IMR-90 (cell line): Measurements from ENCODE around the gene LUZP1. TPM values are rescaled to one million over a fixed set of nuclear protein-coding genes. Genes with fewer than 3 reads are reported as not detected.

ENCODE experiments used
- ATAC-seq: fragments of 200-7000 bp; cut with Tn5 transposase; 2 replicates; pipeline ENCODE4 v1.9.1; 2020; ENCODE audit warnings: low read depth, mild to moderate bottlenecking, moderate library complexity
- BruUV-seq: library from RNA; stranded (reverse); fragments of 400-500 nt; replicated peaks from 2 replicates; lab custom pipeline; 2021; lab: Mats Ljungman, UMichigan
- CTCF ChIA-PET: fragments of 300-600 bp; formaldehyde crosslinking; extraction: SDS; loops from one replicate; lab custom pipeline; 2021; ENCODE audit warnings: antibody characterized with exemption; lab: Yijun Ruan, JAX
- POLR2A ChIA-PET: fragments of 300-600 bp; sonication (Branson Sonifier 250); formaldehyde crosslinking; loops from one replicate; lab custom pipeline; 2022; ENCODE audit warnings: antibody characterized with exemption; ENCODE audit not compliant: unreplicated experiment; lab: Charles Lee
- DNase-seq: peaks from one replicate; pipeline ENCODE4 v3.0.0; 2013
- H2AFZ ChIP-seq: replicated peaks from 2 replicates; pipeline ENCODE3; 2013; ENCODE audit warnings: low read length, mild to moderate bottlenecking; ENCODE audit not compliant: poor library complexity
- H2AK5ac ChIP-seq: 2 replicates; pipeline ENCODE4 v1.6.1; 2013; ENCODE audit warnings: low read depth, low read length, inconsistent platforms
- H2AK9ac ChIP-seq: replicated peaks from 2 replicates; pipeline ENCODE3; 2013; ENCODE audit warnings: mild to moderate bottlenecking, low read depth, low read length, moderate library complexity; ENCODE audit not compliant: poor library complexity
- H2BK120ac ChIP-seq: 2 replicates; pipeline ENCODE4 v1.6.1; 2013; ENCODE audit warnings: low read depth, low read length, inconsistent platforms
- H2BK15ac ChIP-seq: 3 replicates; pipeline ENCODE4 v1.6.1; 2013; ENCODE audit warnings: low read depth, low read length, inconsistent platforms
- H2BK20ac ChIP-seq: 2 replicates; pipeline ENCODE4 v1.6.1; 2013; ENCODE audit warnings: low read depth, mild to moderate bottlenecking, inconsistent platforms, low read length, moderate library complexity
- H2BK5ac ChIP-seq: 2 replicates; pipeline ENCODE4 v1.6.1; 2013; ENCODE audit warnings: mild to moderate bottlenecking, low read depth, low read length, inconsistent platforms; ENCODE audit not compliant: poor library complexity, severe bottlenecking
- H3K14ac ChIP-seq: replicated peaks from 2 replicates; pipeline ENCODE4 v1.6.1; 2013; ENCODE audit warnings: low read depth, low read length, inconsistent platforms
- H3K18ac ChIP-seq: 2 replicates; pipeline ENCODE4 v1.6.1; 2013; ENCODE audit warnings: low read depth, low read length, control low read depth
- H3K23ac ChIP-seq: 2 replicates; pipeline ENCODE4 v1.6.1; 2013; ENCODE audit warnings: low read depth, low read length, inconsistent platforms
- H3K27ac ChIP-seq: 2 replicates; pipeline ENCODE4 v1.5.1; 2013; ENCODE audit warnings: mild to moderate bottlenecking, control low read depth, low read length; ENCODE audit not compliant: insufficient read depth
- H3K27me3 ChIP-seq: 2 replicates; pipeline ENCODE4 v1.6.1; 2013; ENCODE audit warnings: low read length; ENCODE audit not compliant: control insufficient read depth, insufficient read depth
- H3K36me3 ChIP-seq: 2 replicates; pipeline ENCODE4 v1.6.1; 2013; ENCODE audit warnings: low read length, mixed read lengths; ENCODE audit not compliant: control insufficient read depth, insufficient read depth
- H3K4ac ChIP-seq: 2 replicates; pipeline ENCODE4 v1.6.1; 2013; ENCODE audit warnings: low read depth, low read length, inconsistent platforms
- H3K4me1 ChIP-seq: 2 replicates; pipeline ENCODE4 v1.6.1; 2013; ENCODE audit warnings: low read length, mixed read lengths; ENCODE audit not compliant: control insufficient read depth, insufficient read depth
- H3K4me2 ChIP-seq: 2 replicates; pipeline ENCODE4 v1.6.1; 2013; ENCODE audit warnings: low read depth, mild to moderate bottlenecking, control low read depth, low read length, moderate library complexity
- H3K4me3 ChIP-seq: 2 replicates; pipeline ENCODE4 v1.5.1; 2013; ENCODE audit warnings: low read depth, mild to moderate bottlenecking, control low read depth, low read length, moderate library complexity; ENCODE audit not compliant: insufficient read depth
- H3K56ac ChIP-seq: 2 replicates; pipeline ENCODE4 v1.6.1; 2013; ENCODE audit warnings: low read length, inconsistent platforms; ENCODE audit not compliant: insufficient read depth; ENCODE audit errors: extremely low read depth
- H3K79me1 ChIP-seq, 2 experiments: 2 replicates each; pipeline ENCODE4 v1.6.1; 2013; ENCODE audit warnings: low read length in 2 of 2, inconsistent platforms in 1 of 2, low read depth in 1 of 2
- H3K9ac ChIP-seq: 2 replicates; pipeline ENCODE4 v1.6.1; 2013; ENCODE audit warnings: low read depth, low read length, control low read depth
- H3K9me1 ChIP-seq: 2 replicates; pipeline ENCODE4 v1.6.1; 2013; ENCODE audit warnings: low read length, inconsistent platforms; ENCODE audit not compliant: insufficient read depth
- H3K9me3 ChIP-seq: 2 replicates; pipeline ENCODE4 v1.6.1; 2013; ENCODE audit warnings: low read length; ENCODE audit not compliant: control insufficient read depth, insufficient read depth
- H4K20me1 ChIP-seq: 2 replicates; pipeline ENCODE4 v1.6.1; 2013; ENCODE audit warnings: low read length, inconsistent platforms; ENCODE audit not compliant: insufficient read depth
- H4K5ac ChIP-seq: 2 replicates; pipeline ENCODE4 v1.6.1; 2013; ENCODE audit warnings: mild to moderate bottlenecking, low read depth, low read length, control low read depth
- H4K8ac ChIP-seq, 2 experiments: 2 replicates each; pipeline ENCODE4 v1.6.1; 2013; ENCODE audit warnings: low read depth in 2 of 2, low read length in 2 of 2, control low read depth in 1 of 2, inconsistent platforms in 1 of 2
- H4K91ac ChIP-seq: 2 replicates; pipeline ENCODE4 v1.6.1; 2013; ENCODE audit warnings: low read depth, low read length, inconsistent platforms; ENCODE audit not compliant: insufficient read depth
- BHLHE40 ChIP-seq: fragments of 150-350 bp; IDR thresholded peaks from 2 replicates; pipeline ENCODE4 v1.6.1; 2016; ENCODE audit warnings: mild to moderate bottlenecking, low read depth, low read length
- CEBPB ChIP-seq: IDR thresholded peaks from 2 replicates; pipeline ENCODE4 v1.6.1; 2012; ENCODE audit warnings: low read depth, low read length, improper control_type of control experiment
- CHD1 ChIP-seq: IDR thresholded peaks from 2 replicates; pipeline ENCODE4 v1.6.1; 2012; ENCODE audit warnings: low read depth, low read length, improper control_type of control experiment
- FOS ChIP-seq: fragments of 150-350 bp; IDR thresholded peaks from 2 replicates; pipeline ENCODE4 v1.6.1; 2016; ENCODE audit warnings: low read depth, low read length
- MAFK ChIP-seq: IDR thresholded peaks from 2 replicates; pipeline ENCODE4 v1.6.1; 2012; ENCODE audit warnings: low read depth, low read length, improper control_type of control experiment
- MAZ ChIP-seq: IDR thresholded peaks from 2 replicates; pipeline ENCODE4 v1.6.1; 2012; ENCODE audit warnings: low read depth, mild to moderate bottlenecking, low read length, improper control_type of control experiment, moderate library complexity, borderline replicate concordance
- MXI1 ChIP-seq: IDR thresholded peaks from 2 replicates; pipeline ENCODE4 v1.6.1; 2012; ENCODE audit warnings: low read depth, mild to moderate bottlenecking, low read length, moderate library complexity, borderline replicate concordance
- NFE2L2 ChIP-seq: fragments of 150-350 bp; IDR thresholded peaks from 2 replicates; pipeline ENCODE4 v1.6.1; 2016; ENCODE audit warnings: low read depth, mild to moderate bottlenecking, low read length
- POLR2A ChIP-seq: IDR thresholded peaks from 2 replicates; pipeline ENCODE4 v1.6.1; 2012; ENCODE audit warnings: mild to moderate bottlenecking, low read depth, low read length
- RAD21 ChIP-seq: IDR thresholded peaks from 2 replicates; pipeline ENCODE4 v1.6.1; 2012; ENCODE audit warnings: low read length, improper control_type of control experiment
- RCOR1 ChIP-seq: IDR thresholded peaks from 2 replicates; pipeline ENCODE4 v1.6.1; 2012; ENCODE audit warnings: mild to moderate bottlenecking, low read length, improper control_type of control experiment; ENCODE audit not compliant: insufficient replicate concordance
- RFX5 ChIP-seq: IDR thresholded peaks from 2 replicates; pipeline ENCODE4 v1.8.0; 2012; ENCODE audit warnings: low read depth, mild to moderate bottlenecking, low read length, moderate library complexity
- SMC3 ChIP-seq: fragments of 150-350 bp; IDR thresholded peaks from 2 replicates; pipeline ENCODE4 v1.6.1; 2016; ENCODE audit warnings: low read depth, mild to moderate bottlenecking, antibody characterized with exemption, low read length, moderate library complexity
- WGBS, 2 experiments: methylation state at CpG; one replicate each; pipeline versions ENCODE4 v1.1.5 to v1.1.7; 2013; ENCODE audit warnings: missing lambda C conversion rate in 2 of 2; ENCODE audit not compliant: insufficient read length in 1 of 2; ENCODE audit errors: extremely low coverage in 2 of 2; 5-methylcytosine and 5-hydroxymethylcytosine counted together
- dilution Hi-C: fragments of 300-500 bp; cut with HindIII; formaldehyde crosslinking; loops from one replicate; pipeline ENCODE4 v1.14.3; 2018; ENCODE audit warnings: low sequenced_read_pairs; ENCODE audit not compliant: unreplicated experiment
- in situ Hi-C: fragments of 300-500 bp; cut with MboI; formaldehyde crosslinking; loops from 3 replicates; pipeline ENCODE4 v1.14.3; 2019; ENCODE audit warnings: low sequenced_read_pairs, inconsistent platforms, mixed read lengths
- intact Hi-C: fragments of 100-400 bp; cut with micrococcal nuclease; formaldehyde crosslinking; loops from 2 replicates; pipeline ENCODE4 v1.10.0; 2022
- polyA plus RNA-seq, 3 experiments: library from polyadenylated mRNA; depleted of rRNA; stranded (reverse); fragments of >200 nt; gene quantifications; 2 replicates each; pipeline ENCODE4 v1.2.3, GENCODE V29; 2012; ENCODE audit warnings: low replicate concordance in 1 of 3
- total RNA-seq: library from RNA; depleted of rRNA; stranded (reverse); fragments of >200 nt; gene quantifications from 2 replicates; pipeline ENCODE4 v1.2.3, GENCODE V29; 2012
- TF ChIP-seq, protein P1 (sequence below): conservative IDR thresholded peaks from 2 replicates; pipeline ENCODE4 v1.5.1; 2012; ENCODE audit warnings: mild to moderate bottlenecking, low read depth, low read length, improper control_type of control experiment
- TF ChIP-seq, protein P2 (sequence below): fragments of 150-350 bp; IDR thresholded peaks from 2 replicates; pipeline ENCODE4 v1.6.1; 2016; ENCODE audit warnings: low read depth, mild to moderate bottlenecking, low read length, moderate library complexity, borderline replicate concordance

The LUZP1 gene
- total and polyA plus RNA-seq, 2 of the 4 experiments (the other 2 are of a cell fraction) = 13.1 to 31.7 TPM

- TF ChIP-seq RFX5 = peak; percentile 47; the same call in 1 of the 2 replicates
These were observed 1.2 kb upstream of the LUZP1 start (continued) for GRCh38 chr1:23169727-23170335.

- no TSS peak for BruUV-seq
- no peak for TF ChIP-seq RCOR1
- no peak for TF ChIP-seq SMC3
- TF ChIP-seq POLR2A = no peak
- no peak for TF ChIP-seq FOS
- TF ChIP-seq RAD21 = no peak
- TF ChIP-seq CHD1 = no peak
- TF ChIP-seq MXI1 = no peak
- TF ChIP-seq NFE2L2 = no peak
- TF ChIP-seq, protein P1, sequence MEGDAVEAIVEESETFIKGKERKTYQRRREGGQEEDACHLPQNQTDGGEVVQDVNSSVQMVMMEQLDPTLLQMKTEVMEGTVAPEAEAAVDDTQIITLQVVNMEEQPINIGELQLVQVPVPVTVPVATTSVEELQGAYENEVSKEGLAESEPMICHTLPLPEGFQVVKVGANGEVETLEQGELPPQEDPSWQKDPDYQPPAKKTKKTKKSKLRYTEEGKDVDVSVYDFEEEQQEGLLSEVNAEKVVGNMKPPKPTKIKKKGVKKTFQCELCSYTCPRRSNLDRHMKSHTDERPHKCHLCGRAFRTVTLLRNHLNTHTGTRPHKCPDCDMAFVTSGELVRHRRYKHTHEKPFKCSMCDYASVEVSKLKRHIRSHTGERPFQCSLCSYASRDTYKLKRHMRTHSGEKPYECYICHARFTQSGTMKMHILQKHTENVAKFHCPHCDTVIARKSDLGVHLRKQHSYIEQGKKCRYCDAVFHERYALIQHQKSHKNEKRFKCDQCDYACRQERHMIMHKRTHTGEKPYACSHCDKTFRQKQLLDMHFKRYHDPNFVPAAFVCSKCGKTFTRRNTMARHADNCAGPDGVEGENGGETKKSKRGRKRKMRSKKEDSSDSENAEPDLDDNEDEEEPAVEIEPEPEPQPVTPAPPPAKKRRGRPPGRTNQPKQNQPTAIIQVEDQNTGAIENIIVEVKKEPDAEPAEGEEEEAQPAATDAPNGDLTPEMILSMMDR = no peak
- TF ChIP-seq BHLHE40 = no peak
- TF ChIP-seq CEBPB = no peak
- TF ChIP-seq, protein P2, sequence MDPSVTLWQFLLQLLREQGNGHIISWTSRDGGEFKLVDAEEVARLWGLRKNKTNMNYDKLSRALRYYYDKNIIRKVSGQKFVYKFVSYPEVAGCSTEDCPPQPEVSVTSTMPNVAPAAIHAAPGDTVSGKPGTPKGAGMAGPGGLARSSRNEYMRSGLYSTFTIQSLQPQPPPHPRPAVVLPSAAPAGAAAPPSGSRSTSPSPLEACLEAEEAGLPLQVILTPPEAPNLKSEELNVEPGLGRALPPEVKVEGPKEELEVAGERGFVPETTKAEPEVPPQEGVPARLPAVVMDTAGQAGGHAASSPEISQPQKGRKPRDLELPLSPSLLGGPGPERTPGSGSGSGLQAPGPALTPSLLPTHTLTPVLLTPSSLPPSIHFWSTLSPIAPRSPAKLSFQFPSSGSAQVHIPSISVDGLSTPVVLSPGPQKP = no peak
- TF ChIP-seq MAFK = no peak
- TF ChIP-seq MAZ = no peak
These were observed 529 bp upstream of the LUZP1 start for GRCh38 chr1:23169195-23169575.

More at GRCh38 chr1:23169195-23169575, 529 bp upstream of the LUZP1 start:
- Histone ChIP-seq H2AK9ac (no peak overlapping the region), H3K4me3 (no peak overlapping the region), H3K4me1 (peaks cover 5% of the 10 kb centered on the region), H3K23ac (no peak overlapping the region), H3K14ac (no peak overlapping the region), H2BK120ac (no peak overlapping the region), H3K27me3 (no peaks in the 10 kb centered on the region), H2AFZ (no peak overlapping the region), H3K56ac (no peak overlapping the region), H2BK20ac (no peak overlapping the region), H3K4me2 (no peak overlapping the region), H4K91ac (no peak overlapping the region), H3K9me3 (no peaks in the 10 kb centered on the region), H3K27ac (no peak overlapping the region), H3K4ac (no peak overlapping the region), H2BK15ac (no peak overlapping the region), H3K36me3 (no peaks in the 10 kb centered on the region), H4K20me1 (peaks cover 40% of the 10 kb centered on the region), H2AK5ac (no peak overlapping the region), H3K79me1 (peaks cover 0 to 34% of the 10 kb centered on the region in 2 experiments; a peak in 2 of 4 replicates), H2BK5ac (no peak overlapping the region), H3K9ac (no peak overlapping the region), H3K9me1 (peaks cover 11% of the 10 kb centered on the region), H3K18ac (no peak overlapping the region), H4K5ac (no peak overlapping the region), H4K8ac (no peak overlapping the region)
- dilution Hi-C loops (no loop called here), intact Hi-C loops (no loop called here), in situ Hi-C loops (no loop called here)
- ChIA-PET CTCF (no interaction called here), POLR2A (interaction anchor here (0.6 to 0.7 kb wide), 2 partner anchors 13 to 62 kb away, joined by 11 to 26 read pairs; no protein-coding TSS in a partner anchor)
- WGBS, 2 experiments = no CpG with 5 or more reads among the region's 14 CpGs
- DNase-seq = no peak
- ATAC-seq = no peak
